NCI-H2171 treated with DMSO at 0.1 percent for 48 hours (cell line): ENCODE results near the gene MEA1.

Experiments
- DNase-seq: peaks from one replicate; lab custom pipeline; 2025; lab: John Stamatoyannopoulos, UW

Gene MEA1

DNA sequence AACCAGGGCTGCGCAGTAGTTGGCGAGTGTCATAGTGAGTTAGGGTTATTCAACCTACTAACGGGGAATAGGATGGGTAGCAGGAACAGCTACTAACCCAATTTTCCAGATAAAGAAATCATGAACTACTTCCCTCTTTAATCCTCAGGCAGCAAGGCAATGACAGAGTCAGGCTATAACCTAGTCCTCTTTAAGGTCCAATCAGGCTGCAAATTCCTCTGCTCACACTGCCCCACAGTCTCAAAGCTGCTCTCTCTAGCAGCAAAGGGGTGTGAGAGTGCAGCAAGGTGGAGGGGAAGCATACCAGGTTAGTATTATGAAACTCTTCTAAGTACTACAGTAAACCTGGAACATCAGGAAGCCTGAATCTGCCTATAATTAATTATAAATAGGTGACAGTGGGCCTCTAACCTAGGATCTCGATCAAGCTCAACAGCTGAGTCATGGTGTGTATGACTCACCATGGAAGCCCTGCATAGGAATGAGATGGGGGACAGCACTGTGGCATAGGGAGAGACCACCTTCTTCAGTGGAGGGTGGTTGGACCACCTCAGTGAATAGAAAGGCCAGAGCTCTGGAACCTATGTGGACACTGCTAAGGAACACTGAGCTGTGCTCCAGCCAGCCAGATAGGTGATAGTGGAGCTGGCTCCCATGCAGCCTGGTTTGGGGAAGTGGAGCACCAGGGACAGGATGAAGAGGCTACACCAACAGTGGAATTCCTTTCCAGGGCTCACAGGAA is 42.7 kb downstream of the MEA1 start:
- DNase-seq: no peak

DNA sequence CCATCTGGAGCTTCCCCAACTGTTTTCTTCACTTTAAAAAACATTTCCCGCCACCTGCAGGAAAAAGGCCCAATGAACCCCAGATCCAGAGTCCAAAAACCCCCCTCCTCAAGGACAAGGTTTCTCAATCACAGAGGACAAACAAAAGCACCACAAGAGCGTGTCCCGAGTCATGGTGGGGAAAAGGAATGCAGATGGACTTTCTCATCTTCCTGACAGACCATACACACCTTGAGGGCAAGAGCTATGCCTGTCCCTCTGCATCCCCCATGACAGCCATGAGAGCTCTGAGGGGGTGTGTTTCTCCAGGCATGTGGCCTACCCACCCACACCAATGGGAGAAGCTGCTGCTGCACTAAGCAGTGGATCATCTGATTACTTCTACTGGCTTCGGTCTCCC is 43.8 kb downstream of the MEA1 start:
- no peak for DNase-seq

DNA sequence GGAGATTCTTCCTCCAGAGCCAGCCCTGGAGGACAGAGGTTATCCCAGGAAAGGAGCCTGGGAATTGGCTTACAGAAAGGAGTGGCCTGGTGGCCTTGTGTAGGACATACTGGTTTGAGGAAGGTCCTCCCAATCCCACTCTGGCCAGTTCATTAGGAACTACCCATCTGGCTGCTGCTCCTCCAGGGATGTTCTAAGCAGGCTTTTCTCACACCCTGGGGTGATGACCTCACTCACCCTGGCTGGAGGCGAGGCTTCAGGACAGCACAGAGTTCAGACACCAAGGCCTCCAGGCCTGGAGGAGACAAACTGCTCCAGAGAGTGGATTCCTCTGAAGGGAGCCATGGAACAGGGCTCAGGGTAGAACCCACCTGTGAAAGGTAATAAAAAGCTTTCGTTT is 44.3 kb downstream of the MEA1 start:
- DNase-seq: no peak

- no peak for DNase-seq
Observed at GRCh38 chr6:42968783-42969182, 45.0 kb downstream of the MEA1 start.

DNA sequence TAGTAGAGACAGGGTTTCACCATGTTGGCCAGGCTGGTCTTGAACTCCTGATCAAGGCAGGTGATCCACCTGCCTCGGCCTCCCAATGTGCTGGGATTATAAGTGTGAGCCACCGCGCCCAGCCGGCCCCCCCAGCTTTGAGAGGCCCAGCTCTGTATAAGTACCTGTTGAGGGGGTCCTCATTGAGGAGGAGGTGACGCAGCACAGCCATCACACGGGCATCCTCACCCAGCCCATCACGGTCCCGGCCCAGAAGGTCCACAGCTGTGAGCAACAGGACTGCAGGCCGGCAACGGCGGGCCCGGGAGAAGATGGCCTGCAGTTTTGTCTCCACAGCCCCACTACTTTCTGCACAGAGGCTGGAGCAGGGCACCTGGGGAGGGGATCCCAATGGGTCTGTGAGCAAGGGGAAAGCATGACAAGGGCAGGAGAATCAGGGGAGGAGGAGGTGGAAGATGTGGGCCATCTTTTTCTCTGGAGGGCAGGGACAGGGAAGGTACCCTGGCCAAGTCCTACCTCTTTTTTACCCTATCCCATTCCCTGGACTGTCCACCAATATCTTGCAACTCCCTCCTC is 45.5 kb downstream of the MEA1 start:
- no peak for DNase-seq

DNA sequence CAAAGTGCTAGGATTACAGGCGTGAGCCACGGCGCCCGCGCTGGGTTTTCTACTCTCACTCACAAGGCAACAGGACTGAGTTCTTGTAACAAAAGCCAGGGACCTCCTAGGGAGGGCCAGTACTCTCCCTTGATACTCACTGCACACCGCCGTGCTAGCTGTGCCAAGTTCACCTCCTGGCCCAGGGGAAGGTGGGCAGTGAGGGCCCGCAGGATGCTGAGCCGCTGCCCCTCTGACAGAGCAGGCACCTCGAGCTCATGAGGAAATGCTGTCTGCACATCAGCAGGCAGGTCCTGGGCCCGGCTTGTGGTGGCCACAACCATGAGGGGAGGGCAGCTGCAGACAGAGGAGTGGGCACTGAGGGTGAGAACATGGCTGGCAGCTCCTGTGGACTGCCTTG is 46.5 kb downstream of the MEA1 start:
- no peak for DNase-seq

GRCh38 chr6:42966571-42966970 is 47.2 kb downstream of the MEA1 start:
- no peak for DNase-seq

DNA sequence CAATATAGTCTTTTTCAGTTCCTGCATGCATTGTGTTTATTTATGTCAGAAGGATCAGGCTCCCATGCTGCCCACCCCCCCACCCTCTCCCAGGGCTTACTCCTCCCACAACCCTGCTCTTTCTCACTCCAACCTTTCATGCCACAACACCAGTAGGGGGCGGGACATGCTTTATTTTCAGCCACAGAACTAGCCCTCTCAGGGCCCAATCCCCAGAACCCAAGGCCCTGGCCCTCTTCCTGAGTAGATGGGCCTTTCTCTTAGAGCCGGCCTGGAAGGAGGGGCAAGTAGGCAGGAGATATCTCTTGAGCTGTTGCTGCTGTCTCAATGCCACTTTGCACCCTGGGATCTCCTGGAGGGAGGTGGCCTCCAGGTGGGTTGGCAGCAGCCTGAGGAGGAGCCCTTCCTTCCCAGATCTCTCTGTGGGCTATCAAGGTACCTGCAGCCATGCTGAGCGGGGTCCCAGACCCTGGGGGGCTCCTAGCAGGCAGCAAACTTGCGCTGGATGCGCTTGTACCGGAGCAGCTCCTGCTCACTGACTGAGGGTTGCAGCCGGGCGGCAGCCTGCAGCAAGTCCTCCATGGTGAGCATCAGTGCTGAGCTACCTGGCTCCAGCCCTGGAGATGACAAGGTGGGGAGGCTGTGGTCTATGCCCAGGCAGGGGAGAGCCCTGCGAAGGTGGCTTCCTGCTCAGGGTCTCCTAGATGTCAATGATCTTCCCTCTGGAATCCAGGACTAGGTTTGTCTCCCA is 49.7 kb downstream of the MEA1 start:
- DNase-seq: peak; percentile 27

GRCh38 chr6:42963179-42963854 is 50.4 kb downstream of the MEA1 start:
- peak; percentile 26 for DNase-seq

- peak; percentile 99 for DNase-seq
Observed at GRCh38 chr6:42962502-42963178, 51.1 kb downstream of the MEA1 start.

DNA sequence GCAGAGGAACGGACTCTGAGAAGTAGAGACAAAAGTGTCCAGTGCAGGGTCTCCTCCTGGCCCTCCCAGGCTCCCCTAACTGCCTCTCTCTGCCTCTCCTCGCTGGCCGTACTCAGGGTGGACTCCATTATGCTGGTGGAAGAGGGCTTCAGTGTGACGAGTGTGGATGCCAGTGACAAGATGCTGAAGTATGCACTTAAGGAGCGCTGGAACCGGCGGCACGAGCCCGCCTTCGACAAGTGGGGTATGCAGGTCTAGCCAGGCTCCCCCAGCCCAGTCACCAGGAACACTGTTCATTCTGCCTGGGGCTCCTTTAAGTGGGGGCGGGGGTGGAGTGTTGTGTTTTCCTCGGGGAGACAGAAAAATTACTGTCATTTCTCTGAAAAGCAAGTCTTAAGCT is 51.6 kb downstream of the MEA1 start:
- no peak for DNase-seq
